Endothelial cell of umbilical vein (primary cell): ENCODE results near the gene RAB3IL1. TPM values are rescaled to one million over a fixed set of nuclear protein-coding genes. Genes with fewer than 3 reads are reported as not detected.

ENCODE experiments used
- BruUV-seq: library from RNA; stranded (reverse); fragments of 400-500 nt; replicated peaks from 2 replicates; lab custom pipeline; 2021; lab: Mats Ljungman, UMichigan
- CTCF ChIA-PET: fragments of 300-600, 350-600 bp; sonication (Branson Sonifier 250); formaldehyde crosslinking; loops from one replicate; lab custom pipeline; 2021; ENCODE audit warnings: antibody characterized with exemption, inconsistent platforms; lab: Charles Lee
- POLR2A ChIA-PET: fragments of 300-600, 350-600 bp; sonication (Branson Sonifier 250); formaldehyde crosslinking; loops from one replicate; lab custom pipeline; 2021; ENCODE audit warnings: antibody characterized with exemption, inconsistent platforms; lab: Charles Lee
- DNase-seq: peaks from one replicate; pipeline ENCODE4 v3.0.0-alpha.2; 2011; ENCODE audit warnings: low read depth, low spot score
- FAIRE-seq: peaks from 2 replicates; lab custom pipeline; 2011; peaks lifted over from hg19 to GRCh38; lab: Jason Lieb, UNC
- H2AFZ ChIP-seq: 2 replicates; pipeline ENCODE4 v1.6.0; 2012; ENCODE audit warnings: low read depth, low read length, control low read depth, inconsistent platforms
- H3K27ac ChIP-seq: 2 replicates; pipeline ENCODE4 v1.5.1; 2011; ENCODE audit warnings: low read depth, mild to moderate bottlenecking, control low read depth, low read length, moderate library complexity; ENCODE audit not compliant: insufficient read depth
- H3K27me3 ChIP-seq, 2 experiments: 2 replicates each; pipeline versions ENCODE4 v1.6.0 to v1.6.1; 2011; ENCODE audit warnings: low read length in 2 of 2, mixed read lengths in 1 of 2; ENCODE audit not compliant: control insufficient read depth in 2 of 2, insufficient read depth in 2 of 2
- H3K36me3 ChIP-seq, 2 experiments: 2 replicates in 1 of 2; 3 replicates in 1 of 2; pipeline ENCODE4 v1.5.1; 2011; ENCODE audit warnings: low read length in 2 of 2, mild to moderate bottlenecking in 1 of 2, moderate library complexity in 1 of 2; ENCODE audit not compliant: control insufficient read depth in 2 of 2, insufficient read depth in 2 of 2; ENCODE audit errors: extremely low read depth in 1 of 2
- H3K4me1 ChIP-seq: 3 replicates; pipeline ENCODE4 v1.5.1; 2011; ENCODE audit warnings: mild to moderate bottlenecking, low read length; ENCODE audit not compliant: control insufficient read depth, insufficient read depth; ENCODE audit errors: extremely low read depth
- H3K4me2 ChIP-seq: 2 replicates; pipeline ENCODE4 v1.6.1; 2011; ENCODE audit warnings: low read length, control low read depth, mixed read lengths; ENCODE audit not compliant: insufficient read depth
- H3K4me3 ChIP-seq, 3 experiments: fragments of 200-600 bp in 1 of 3; sonication (generic), shearing (Covaris generic) in 1 of 3; replicated peaks in 1 of 3; 2 replicates each; pipeline ENCODE4 v1.5.1; 2011 to 2016; ENCODE audit warnings: control low read depth in 3 of 3, low read length in 3 of 3, mild to moderate bottlenecking in 2 of 3, inconsistent platforms in 1 of 3, low read depth in 1 of 3, moderate library complexity in 1 of 3; ENCODE audit not compliant: insufficient read depth in 1 of 3
- H3K79me2 ChIP-seq: 2 replicates; pipeline ENCODE4 v1.6.0; 2012; ENCODE audit warnings: low read length, inconsistent platforms; ENCODE audit not compliant: control insufficient read depth, insufficient read depth
- H3K9ac ChIP-seq: replicated peaks from 2 replicates; pipeline ENCODE3; 2011; ENCODE audit warnings: low read length, control low read depth; ENCODE audit not compliant: insufficient read depth; ENCODE audit errors: extremely low read depth
- H3K9me1 ChIP-seq: replicated peaks from 3 replicates; pipeline ENCODE4 v1.6.0; 2011; ENCODE audit warnings: mild to moderate bottlenecking, low read length; ENCODE audit not compliant: control insufficient read depth, insufficient read depth; ENCODE audit errors: extremely low read depth
- H3K9me3 ChIP-seq: replicated peaks from 2 replicates; pipeline ENCODE4 v1.5.1; 2012; ENCODE audit warnings: low read length, inconsistent platforms; ENCODE audit not compliant: control insufficient read depth, insufficient read depth
- H4K20me1 ChIP-seq: replicated peaks from 2 replicates; pipeline ENCODE3; 2011; ENCODE audit warnings: mild to moderate bottlenecking, low read length; ENCODE audit not compliant: control insufficient read depth, insufficient read depth; ENCODE audit errors: extremely low read depth
- CTCF ChIP-seq, 2 donors: IDR thresholded peaks; 1 replicate in 1 of 2; 2 replicates in 1 of 2; pipeline ENCODE4 v1.5.1; 2011; ENCODE audit warnings: low read length in 2 of 2, mild to moderate bottlenecking in 2 of 2, moderate library complexity in 2 of 2, control low read depth in 1 of 2, inconsistent platforms in 1 of 2, low read depth in 1 of 2; ENCODE audit not compliant: insufficient read depth in 1 of 2; ENCODE audit errors: extremely low read depth in 1 of 2
- EZH2 ChIP-seq: IDR thresholded peaks from 2 replicates; pipeline ENCODE4 v1.6.1; 2012; ENCODE audit warnings: borderline replicate concordance, low read depth, mild to moderate bottlenecking, moderate library complexity, low read length, inconsistent platforms; ENCODE audit not compliant: severe bottlenecking
- FOS ChIP-seq: IDR thresholded peaks from 2 replicates; pipeline ENCODE4 v1.6.1; 2011; ENCODE audit warnings: mild to moderate bottlenecking, low read length, moderate library complexity, borderline replicate concordance; ENCODE audit not compliant: insufficient read depth
- GATA2 ChIP-seq: IDR thresholded peaks from 2 replicates; pipeline ENCODE4 v1.7.0; 2011; ENCODE audit warnings: low read depth, mild to moderate bottlenecking, moderate library complexity, mixed read lengths, low read length; ENCODE audit not compliant: insufficient read length, insufficient read depth
- MYC ChIP-seq: IDR thresholded peaks from one replicate; pipeline ENCODE4 v1.6.1; 2011; ENCODE audit warnings: mild to moderate bottlenecking, low read depth, low read length
- POLR2AphosphoS5 ChIP-seq: IDR thresholded peaks from 2 replicates; pipeline ENCODE4 v1.6.1; 2012; ENCODE audit warnings: low read depth, mild to moderate bottlenecking, control low read depth, low read length, moderate library complexity; ENCODE audit not compliant: insufficient read depth
- dilution Hi-C: fragments of 300-500 bp; cut with MboI; formaldehyde crosslinking; loops from one replicate; pipeline ENCODE4 v1.15.0; 2019; ENCODE audit warnings: low sequenced_read_pairs; ENCODE audit not compliant: extremely low pct_ligation_motif_present
- intact Hi-C: fragments of 100-400 bp; cut with micrococcal nuclease; formaldehyde crosslinking; loops from one replicate; pipeline ENCODE4 v1.10.0; 2022
- polyA plus RNA-seq, 4 experiments: library from polyadenylated mRNA; depleted of rRNA in 3 of 4; stranded (reverse) in 3 of 4; unstranded in 1 of 4; fragments of >200 nt; gene quantifications; 2 replicates each; pipeline versions ENCODE4 v1.2.1 to v1.2.3, GENCODE V29; 2011 to 2012; ENCODE audit warnings: missing spikeins in 1 of 4
- total RNA-seq: library from RNA; stranded (reverse); gene quantifications from 2 replicates; pipeline ENCODE4 v1.2.3, GENCODE V29; 2021

RAB3IL1 gene
- total and polyA plus RNA-seq, 2 donors (not counting 3 experiments of a cell fraction or from before 2014, with no cell fraction given), result 1.8 to 3.6 TPM

- H3K36me3 ChIP-seq, result peaks cover 15% of the 10 kb centered on the region in 2 experiments
- no peak for FAIRE-seq
- intact Hi-C loops, result no loop called here
- H2AFZ ChIP-seq, result no peak overlapping the region
- no peak overlapping the region for H3K27ac ChIP-seq
- no TSS peak for BruUV-seq
- peaks cover 21% of the 10 kb centered on the region for H3K79me2 ChIP-seq
- POLR2A ChIA-PET, result interaction anchor here (1.8 kb wide), 1 partner anchor 164 kb away, joined by 4 read pairs; no protein-coding TSS in a partner anchor
- peaks cover 24% of the 10 kb centered on the region for H3K4me1 ChIP-seq
- H3K4me2 ChIP-seq, result no peak overlapping the region
- no peaks in the 10 kb centered on the region for H3K27me3 ChIP-seq
- CTCF ChIA-PET, result interaction anchor here (0.7 to 11.1 kb wide), 9 partner anchors 10 to 164 kb away, joined by 3 to 147 read pairs (median 7); partner anchors contain the start of gene BEST1
- no peak overlapping the region for H3K9ac ChIP-seq
- no peak for TF ChIP-seq GATA2
- no peak for TF ChIP-seq FOS
- no peak for TF ChIP-seq CTCF (IDR thresholded peaks at IDR 0.05; ENCODE audit: extremely low read depth in 1 of 2, insufficient read depth in 1 of 2, low read depth in 1 of 2, low read length in 2 of 2)
- no peak for TF ChIP-seq MYC
- TF ChIP-seq POLR2AphosphoS5, result no peak
- no peak for TF ChIP-seq EZH2
- no peak overlapping the region for H3K4me3 ChIP-seq
- DNase-seq, result no peak
- dilution Hi-C loops, result no loop called here
- H4K20me1 ChIP-seq, result no peaks in the 10 kb centered on the region
- H3K9me3 ChIP-seq, result no peaks in the 10 kb centered on the region
- no peaks in the 10 kb centered on the region for H3K9me1 ChIP-seq
These were observed 44.3 kb upstream of the RAB3IL1 start for GRCh38 chr11:61961570-61962212.
